Chondrocyte (in vitro differentiated cells): Measurements from ENCODE around the gene LGALS9B. TPM values are rescaled to one million over a fixed set of nuclear protein-coding genes. Genes with fewer than 3 reads are reported as not detected.
"Not testable (repeated sequence)": the region's sequence is repeated elsewhere in the genome, so short reads cannot be mapped to it uniquely, and the experiment has no call there.

Source experiments
- DNase-seq: peaks from one replicate; pipeline ENCODE4 v3.0.0; 2021; ENCODE audit warnings: mixed read lengths, low spot score
- H3K27ac Mint-ChIP-seq: one replicate; pipeline ENCODE4 v1.8.0; 2021; ENCODE audit warnings: mild to moderate bottlenecking, moderate library complexity, mixed read lengths; ENCODE audit not compliant: unreplicated experiment
- H3K27me3 Mint-ChIP-seq: 2 replicates; pipeline ENCODE4 v1.8.0; 2021; ENCODE audit warnings: low read depth, mixed read lengths
- H3K36me3 Mint-ChIP-seq: 2 replicates; pipeline ENCODE4 v1.8.0; 2021; ENCODE audit warnings: low read depth, mixed read lengths
- H3K4me1 Mint-ChIP-seq: 2 replicates; pipeline ENCODE4 v1.8.0; 2021; ENCODE audit warnings: low read depth, mild to moderate bottlenecking, mixed read lengths
- H3K4me3 Mint-ChIP-seq: one replicate; pipeline ENCODE4 v1.8.0; 2021; ENCODE audit warnings: mild to moderate bottlenecking, moderate library complexity, mixed read lengths; ENCODE audit not compliant: unreplicated experiment
- H3K9me3 Mint-ChIP-seq: 2 replicates; pipeline ENCODE4 v1.8.0; 2021; ENCODE audit warnings: low read depth, mixed read lengths
- total RNA-seq: library from RNA; stranded (reverse); gene quantifications from 3 replicates; pipeline ENCODE4 v1.2.1, GENCODE V29; 2021

LGALS9B gene
- total RNA-seq, 1 donor from 2014 or later, result not detected

GRCh38 chr17:20492971-20493370 lies 25.6 kb upstream of the LGALS9B start:
- not testable (repeated sequence) for H3K4me3 Mint-ChIP-seq, H3K4me1 Mint-ChIP-seq, H3K27me3 Mint-ChIP-seq, DNase-seq, H3K27ac Mint-ChIP-seq, H3K9me3 Mint-ChIP-seq, H3K36me3 Mint-ChIP-seq

- H3K4me3 Mint-ChIP-seq, result not testable (repeated sequence)
Observed at GRCh38 chr17:20492099-20492498, 24.8 kb upstream of the LGALS9B start.

GRCh38 chr17:20484930-20485329 lies 17.6 kb upstream of the LGALS9B start:
- H3K9me3 Mint-ChIP-seq, result not testable (repeated sequence)

More at GRCh38 chr17:20492099-20492498, 24.8 kb upstream of the LGALS9B start:
- DNase-seq, H3K4me1 Mint-ChIP-seq, H3K36me3 Mint-ChIP-seq, H3K9me3 Mint-ChIP-seq, H3K27me3 Mint-ChIP-seq, H3K27ac Mint-ChIP-seq: not testable (repeated sequence)

GRCh38 chr17:20479889-20480591 lies 12.7 kb upstream of the LGALS9B start:
- not testable (repeated sequence) for H3K27me3 Mint-ChIP-seq, H3K27ac Mint-ChIP-seq, H3K4me3 Mint-ChIP-seq, H3K36me3 Mint-ChIP-seq, H3K9me3 Mint-ChIP-seq, H3K4me1 Mint-ChIP-seq, DNase-seq

More at GRCh38 chr17:20484930-20485329, 17.6 kb upstream of the LGALS9B start:
- not testable (repeated sequence) for H3K4me3 Mint-ChIP-seq, H3K27me3 Mint-ChIP-seq, H3K36me3 Mint-ChIP-seq, H3K4me1 Mint-ChIP-seq, DNase-seq
- H3K27ac Mint-ChIP-seq, result peak overlapping the region; percentile 45

- not testable (repeated sequence) for H3K36me3 Mint-ChIP-seq, H3K27me3 Mint-ChIP-seq, H3K4me3 Mint-ChIP-seq, H3K9me3 Mint-ChIP-seq, H3K4me1 Mint-ChIP-seq, DNase-seq, H3K27ac Mint-ChIP-seq
Observed at GRCh38 chr17:20477398-20478071, 10.2 kb upstream of the LGALS9B start.

GRCh38 chr17:20475137-20475831 lies 7.9 kb upstream of the LGALS9B start:
- H3K27ac Mint-ChIP-seq, H3K4me1 Mint-ChIP-seq, H3K36me3 Mint-ChIP-seq, H3K9me3 Mint-ChIP-seq, H3K4me3 Mint-ChIP-seq, H3K27me3 Mint-ChIP-seq, DNase-seq: not testable (repeated sequence)

- H3K4me1 Mint-ChIP-seq, result not testable (repeated sequence)
Observed at GRCh38 chr17:20474081-20474480, 6.7 kb upstream of the LGALS9B start.

GRCh38 chr17:20469946-20470345 lies 2.6 kb upstream of the LGALS9B start:
- H3K27ac Mint-ChIP-seq, result peak overlapping the region; percentile 41
- not testable (repeated sequence) for H3K36me3 Mint-ChIP-seq, H3K4me1 Mint-ChIP-seq

More at GRCh38 chr17:20474081-20474480, 6.7 kb upstream of the LGALS9B start:
- not testable (repeated sequence) for H3K27ac Mint-ChIP-seq, H3K27me3 Mint-ChIP-seq, H3K36me3 Mint-ChIP-seq, H3K4me3 Mint-ChIP-seq, DNase-seq, H3K9me3 Mint-ChIP-seq

GRCh38 chr17:20469107-20469506 lies 1.8 kb upstream of the LGALS9B start:
- not testable (repeated sequence) for H3K4me1 Mint-ChIP-seq, H3K4me3 Mint-ChIP-seq, DNase-seq, H3K27me3 Mint-ChIP-seq, H3K36me3 Mint-ChIP-seq, H3K9me3 Mint-ChIP-seq, H3K27ac Mint-ChIP-seq

More at GRCh38 chr17:20469946-20470345, 2.6 kb upstream of the LGALS9B start:
- H3K9me3 Mint-ChIP-seq, H3K27me3 Mint-ChIP-seq, DNase-seq, H3K4me3 Mint-ChIP-seq: not testable (repeated sequence)

GRCh38 chr17:20466999-20467398 lies 340 bp downstream of the LGALS9B start:
- H3K9me3 Mint-ChIP-seq, DNase-seq: not testable (repeated sequence)

GRCh38 chr17:20466553-20466952 lies 786 bp downstream of the LGALS9B start:
- not testable (repeated sequence) for H3K36me3 Mint-ChIP-seq, H3K27me3 Mint-ChIP-seq, H3K4me3 Mint-ChIP-seq, H3K27ac Mint-ChIP-seq, H3K4me1 Mint-ChIP-seq, H3K9me3 Mint-ChIP-seq, DNase-seq

More at GRCh38 chr17:20466999-20467398, 340 bp downstream of the LGALS9B start:
- H3K27me3 Mint-ChIP-seq, H3K27ac Mint-ChIP-seq, H3K4me3 Mint-ChIP-seq, H3K4me1 Mint-ChIP-seq, H3K36me3 Mint-ChIP-seq: not testable (repeated sequence)

- DNase-seq, H3K36me3 Mint-ChIP-seq, H3K4me1 Mint-ChIP-seq, H3K4me3 Mint-ChIP-seq, H3K9me3 Mint-ChIP-seq, H3K27me3 Mint-ChIP-seq, H3K27ac Mint-ChIP-seq: not testable (repeated sequence)
Observed at GRCh38 chr17:20465535-20465934, 1.8 kb downstream of the LGALS9B start.
